GM12872 (cell line): Measurements from ENCODE around the gene DRC1.

Source experiments
- TF ChIP-seq, protein P1 (sequence below): IDR thresholded peaks from 3 replicates; pipeline ENCODE4 v1.5.1; 2011; ENCODE audit warnings: low read depth, mild to moderate bottlenecking, low read length, moderate library complexity; ENCODE audit not compliant: insufficient read depth

Gene DRC1

DNA sequence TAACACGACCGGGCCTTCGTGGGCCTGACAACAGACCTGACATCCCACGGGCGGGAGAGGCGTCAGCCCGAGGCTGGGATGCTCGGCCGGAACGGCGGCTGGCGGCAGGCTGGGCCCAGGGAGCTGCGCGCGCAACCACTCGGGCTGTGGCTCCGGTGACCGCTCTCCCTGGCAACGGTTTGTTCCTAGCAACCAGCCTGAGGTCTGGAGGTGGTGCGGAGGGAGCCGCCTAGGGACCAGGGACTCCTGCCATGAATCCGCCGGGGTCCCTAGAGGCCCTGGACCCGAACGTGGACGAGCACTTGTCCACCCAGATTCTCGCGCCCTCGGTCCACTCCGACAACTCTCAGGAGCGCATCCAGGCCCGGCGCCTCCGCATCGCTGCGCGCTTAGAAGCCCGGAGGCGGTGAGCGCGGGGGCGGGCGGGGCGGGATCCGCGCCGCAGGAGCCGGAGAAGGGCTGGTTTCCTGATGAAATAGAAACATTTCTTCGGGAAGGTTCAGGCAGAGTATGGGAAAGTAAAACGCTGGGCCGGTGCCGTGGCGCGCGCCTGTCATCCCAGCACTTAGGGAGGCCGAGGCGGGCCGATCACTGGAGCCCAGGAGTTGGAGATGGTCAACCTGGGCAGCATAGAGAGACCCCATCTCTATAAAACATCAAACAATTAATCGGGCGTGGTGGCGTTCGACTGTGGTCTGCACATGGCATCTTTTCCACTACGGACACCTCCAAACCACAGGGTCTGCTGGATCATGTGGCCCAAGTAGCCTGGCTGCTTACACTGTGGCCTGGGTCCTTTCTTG, at the start of gene DRC1:
Gene DRC1, plus strand, starts transcription at position 182 of the 803 bp plus-strand sequence. Its CDS starts 70 bp downstream, at position 252.
- TF ChIP-seq, protein P1, sequence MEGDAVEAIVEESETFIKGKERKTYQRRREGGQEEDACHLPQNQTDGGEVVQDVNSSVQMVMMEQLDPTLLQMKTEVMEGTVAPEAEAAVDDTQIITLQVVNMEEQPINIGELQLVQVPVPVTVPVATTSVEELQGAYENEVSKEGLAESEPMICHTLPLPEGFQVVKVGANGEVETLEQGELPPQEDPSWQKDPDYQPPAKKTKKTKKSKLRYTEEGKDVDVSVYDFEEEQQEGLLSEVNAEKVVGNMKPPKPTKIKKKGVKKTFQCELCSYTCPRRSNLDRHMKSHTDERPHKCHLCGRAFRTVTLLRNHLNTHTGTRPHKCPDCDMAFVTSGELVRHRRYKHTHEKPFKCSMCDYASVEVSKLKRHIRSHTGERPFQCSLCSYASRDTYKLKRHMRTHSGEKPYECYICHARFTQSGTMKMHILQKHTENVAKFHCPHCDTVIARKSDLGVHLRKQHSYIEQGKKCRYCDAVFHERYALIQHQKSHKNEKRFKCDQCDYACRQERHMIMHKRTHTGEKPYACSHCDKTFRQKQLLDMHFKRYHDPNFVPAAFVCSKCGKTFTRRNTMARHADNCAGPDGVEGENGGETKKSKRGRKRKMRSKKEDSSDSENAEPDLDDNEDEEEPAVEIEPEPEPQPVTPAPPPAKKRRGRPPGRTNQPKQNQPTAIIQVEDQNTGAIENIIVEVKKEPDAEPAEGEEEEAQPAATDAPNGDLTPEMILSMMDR = no peak

DNA sequence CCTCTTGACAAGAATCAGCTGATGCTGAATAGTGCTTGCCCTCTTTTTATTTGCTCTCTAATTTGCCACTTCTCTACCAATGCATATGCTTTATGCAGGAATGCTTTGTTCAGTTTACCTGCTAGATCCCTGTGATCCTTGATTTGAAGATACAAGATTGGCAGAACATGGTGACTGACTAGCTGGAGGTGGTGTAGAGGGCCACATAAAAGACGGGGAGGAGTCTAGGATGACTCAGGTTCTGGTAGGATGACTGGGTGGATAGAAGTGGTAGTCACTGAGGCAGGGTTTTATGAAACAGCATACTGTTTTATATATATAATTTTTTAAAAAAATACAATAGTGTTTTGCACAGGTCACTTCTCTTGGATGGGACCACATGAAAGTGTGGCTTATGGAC, 48.8 kb upstream of the DRC1 start:
- TF ChIP-seq, protein P1 = no peak

DNA sequence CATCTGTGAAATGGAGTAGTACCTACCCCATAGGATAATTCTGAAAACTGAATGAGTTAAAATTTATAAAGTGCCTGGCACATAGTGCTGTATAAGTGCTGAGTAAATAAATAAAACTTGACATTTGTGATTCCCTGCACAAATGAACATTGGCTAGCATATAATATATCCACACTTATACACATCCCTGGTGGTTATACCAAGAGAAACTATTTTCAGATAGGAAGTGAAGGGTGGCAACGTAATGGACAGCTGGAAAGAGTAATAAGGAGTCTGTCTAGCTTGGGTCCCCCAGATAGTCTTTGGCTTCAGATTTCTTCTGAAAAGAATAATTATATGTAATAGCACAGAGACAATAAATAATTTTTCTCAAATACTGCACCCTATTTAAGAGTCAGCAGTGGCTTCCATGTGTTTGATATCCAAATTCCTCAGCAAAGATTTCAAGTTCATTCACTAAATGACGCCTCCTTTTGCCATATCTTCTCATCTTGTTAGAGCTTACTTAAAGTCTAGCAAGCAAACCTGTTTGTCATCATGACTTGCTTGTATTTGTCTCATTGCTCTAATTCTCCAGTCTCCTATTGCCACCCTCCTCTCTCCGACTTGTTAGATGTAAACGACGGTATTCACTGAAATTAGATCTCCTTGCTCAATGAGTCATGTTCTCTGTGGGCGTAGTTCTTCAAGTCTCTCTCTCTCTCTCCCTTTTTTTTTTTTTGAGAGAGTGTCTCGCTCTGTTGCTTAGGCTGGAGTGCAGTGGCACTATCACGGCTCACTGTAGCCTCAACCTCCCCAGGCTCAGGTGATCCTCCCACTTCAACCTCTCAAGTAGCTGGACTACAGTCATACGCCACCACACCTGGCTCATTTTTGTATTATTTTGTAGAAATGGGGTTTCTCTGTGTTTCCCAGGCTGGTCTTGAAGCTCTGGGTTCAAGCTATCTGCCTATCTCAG, 46.4 kb upstream of the DRC1 start:
- TF ChIP-seq, protein P1 = no peak

DNA sequence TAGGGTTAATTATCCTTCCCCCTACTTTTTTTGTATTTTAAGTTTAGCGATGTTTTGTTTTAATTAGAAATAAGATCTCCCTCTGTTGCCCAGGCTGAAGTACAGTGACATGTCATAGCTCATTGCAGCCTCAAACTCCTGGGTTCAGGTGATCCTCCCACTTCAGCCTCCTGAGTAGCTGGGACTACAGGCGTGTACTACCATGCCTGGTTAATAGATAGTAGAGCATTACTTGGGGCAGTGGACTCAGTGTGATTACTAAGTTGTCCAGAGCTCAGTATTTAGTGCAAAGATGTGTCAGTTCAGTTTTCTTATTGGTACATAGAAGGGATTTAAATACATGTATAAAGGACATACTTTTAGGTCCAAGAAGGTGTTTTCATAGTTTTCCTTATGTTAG, 45.6 kb upstream of the DRC1 start:
- TF ChIP-seq, protein P1 = no peak

DNA sequence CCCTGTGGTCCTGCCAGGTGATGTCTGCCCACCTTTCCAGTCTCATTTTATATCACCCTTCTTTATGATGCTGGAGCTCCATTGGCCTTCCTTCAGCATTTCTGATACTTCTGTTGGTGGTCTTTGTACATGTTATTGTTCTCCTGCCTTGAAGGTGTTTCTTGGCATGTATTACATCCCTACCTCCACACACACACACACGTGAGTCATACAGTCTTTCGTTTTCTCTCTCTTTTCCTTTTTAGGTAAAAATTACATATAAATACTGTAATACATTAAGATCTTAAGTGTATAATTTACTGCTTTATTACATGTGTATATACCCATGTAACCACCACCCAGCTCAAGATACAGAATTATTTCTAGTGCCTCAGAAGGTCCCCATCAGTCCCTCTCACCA, 44.9 kb upstream of the DRC1 start:
- TF ChIP-seq, protein P1 = no peak

DNA sequence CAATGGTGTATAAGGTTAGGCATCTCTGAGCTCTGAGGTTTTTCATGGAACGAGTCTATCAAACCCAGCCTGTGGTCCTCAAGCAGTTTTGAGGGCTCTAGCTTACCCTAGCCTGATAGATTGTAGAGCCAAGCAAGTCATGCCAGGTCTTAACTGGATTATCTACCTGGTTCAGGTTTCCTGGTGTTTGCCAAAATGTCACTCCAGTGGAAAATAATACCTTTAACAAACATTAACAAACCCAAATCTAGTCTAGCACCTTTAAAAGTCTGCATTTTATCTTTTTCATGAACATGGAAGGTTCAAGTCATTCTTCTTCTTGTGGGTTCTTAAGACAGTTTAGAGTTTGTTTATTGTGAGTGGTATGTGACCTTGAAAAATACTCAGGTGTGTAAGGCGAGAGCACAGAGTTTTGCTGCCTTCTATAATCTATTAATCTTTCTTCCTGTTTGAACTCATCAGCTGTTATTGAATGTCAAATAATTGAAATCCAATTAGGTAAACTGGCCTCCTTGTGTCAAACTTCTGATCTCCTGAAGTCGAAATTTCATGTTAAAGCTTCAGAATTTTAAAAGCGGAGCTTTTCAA, 41.7 kb upstream of the DRC1 start:
- TF ChIP-seq, protein P1 = no peak

DNA sequence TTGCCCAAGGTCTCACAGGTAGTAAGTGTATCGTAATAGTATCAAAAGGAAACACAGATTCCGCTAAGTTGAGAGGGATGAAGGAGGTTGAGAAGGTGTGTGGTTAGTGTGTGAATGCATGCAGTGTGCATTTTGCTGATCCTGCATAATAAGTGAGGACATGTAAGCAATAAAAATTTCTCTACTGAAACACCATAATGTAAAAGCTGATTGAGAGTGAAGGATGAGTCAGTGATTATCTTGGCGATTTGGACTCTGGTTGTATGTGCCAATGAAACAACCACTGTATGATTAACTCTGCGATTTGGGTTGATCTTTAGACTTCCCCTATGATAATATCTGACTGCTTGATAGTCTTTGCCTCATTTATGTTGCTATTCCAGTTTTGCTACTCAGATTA, 38.4 kb upstream of the DRC1 start:
- TF ChIP-seq, protein P1 = no peak
